Fibroblast of skin of left biceps (primary cell): ENCODE data around the gene GCK.

ENCODE experiments used
- DNase-seq, 2 experiments: peaks; one replicate each; pipeline ENCODE4 v3.0.0-alpha.2; 2013; ENCODE audit warnings: low read depth in 2 of 2

Gene GCK

DNA sequence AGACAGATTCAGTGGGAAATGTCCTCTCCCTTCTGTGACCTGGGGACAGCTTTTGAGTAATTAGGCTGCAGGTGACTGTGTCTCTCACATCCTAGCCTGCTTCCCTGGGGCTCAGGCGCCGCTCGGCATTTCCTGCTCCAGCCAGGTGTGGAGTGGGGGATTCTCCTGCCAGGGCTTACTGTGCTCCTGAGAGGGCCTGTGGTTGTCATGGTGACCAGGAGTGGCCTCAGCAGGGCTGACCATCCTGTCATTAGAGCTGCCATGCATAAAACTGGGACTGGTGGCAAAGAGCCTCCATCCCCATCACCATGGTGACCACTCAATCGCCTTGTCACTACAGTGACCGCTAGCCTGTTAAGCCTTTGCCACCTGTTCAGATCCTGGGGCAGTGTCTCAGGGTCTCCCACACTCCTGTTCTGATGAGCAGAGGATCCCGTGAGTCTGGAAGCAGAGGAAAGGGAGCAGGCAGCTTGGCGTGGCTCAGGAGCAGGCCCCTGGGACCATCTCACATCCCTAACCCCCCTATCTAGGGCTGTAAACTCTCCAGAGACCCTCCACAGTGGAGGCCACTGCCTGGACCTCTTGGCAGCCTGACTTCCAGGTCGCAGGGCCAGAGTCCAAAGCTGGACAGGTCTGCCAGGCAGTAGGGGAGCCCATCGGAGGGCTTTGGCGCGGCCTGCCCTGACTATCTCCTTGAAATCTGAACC is at the start of gene GCK:
GCK (minus strand) TSS at position 154 of the 707 bp plus-strand sequence. CDS start 486 bp downstream, outside the sequence.
- no peak for DNase-seq

DNA sequence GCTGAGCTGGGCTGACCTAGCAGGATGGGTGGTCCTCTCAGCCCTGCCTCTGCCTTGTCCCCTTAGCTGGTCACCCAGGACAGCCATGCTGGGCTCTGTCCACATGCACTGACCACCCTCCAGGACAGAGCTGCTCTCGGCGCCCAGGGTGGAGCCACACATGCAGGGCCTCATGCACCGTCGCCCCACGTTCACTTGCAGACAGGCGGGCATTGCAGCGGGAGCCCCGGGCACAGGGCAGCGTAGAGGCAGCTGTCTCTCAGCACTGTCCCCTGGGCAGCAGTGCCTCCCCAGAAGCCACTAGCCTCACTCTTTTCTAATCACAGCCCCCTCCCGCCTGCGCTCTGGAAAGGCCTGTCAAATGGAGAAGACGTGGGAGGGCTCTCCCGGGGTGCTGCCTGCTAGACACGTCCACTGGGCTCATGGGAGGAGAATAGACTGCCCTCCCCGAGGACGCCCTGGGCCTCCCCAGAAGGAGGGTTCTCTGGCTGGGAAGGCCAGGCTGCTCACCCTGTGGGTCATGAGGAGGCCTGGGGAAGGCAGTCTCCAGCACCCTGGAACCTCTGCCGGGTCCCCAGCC is 49.0 kb upstream of the GCK start:
- DNase-seq, result no peak

DNA sequence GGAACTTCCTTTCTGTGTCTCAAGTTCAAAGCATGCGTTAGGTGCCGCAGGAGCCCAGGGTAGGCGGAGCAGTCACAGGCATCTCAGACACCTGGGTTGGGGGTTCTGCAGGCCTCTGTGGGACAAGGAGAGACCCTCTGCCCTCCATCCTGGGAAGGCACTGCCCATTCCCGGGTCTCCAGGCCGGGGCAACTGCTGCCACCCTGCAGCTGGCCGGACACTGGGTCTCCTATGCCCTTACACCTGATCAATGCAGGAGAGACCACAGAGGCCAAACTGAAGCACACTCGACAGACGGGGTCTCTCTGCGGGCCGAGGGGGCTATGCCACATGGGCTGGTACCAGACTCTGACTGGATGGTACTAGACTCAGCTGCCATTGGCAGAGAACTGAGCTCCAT is 48.5 kb upstream of the GCK start:
- no peak for DNase-seq

DNA sequence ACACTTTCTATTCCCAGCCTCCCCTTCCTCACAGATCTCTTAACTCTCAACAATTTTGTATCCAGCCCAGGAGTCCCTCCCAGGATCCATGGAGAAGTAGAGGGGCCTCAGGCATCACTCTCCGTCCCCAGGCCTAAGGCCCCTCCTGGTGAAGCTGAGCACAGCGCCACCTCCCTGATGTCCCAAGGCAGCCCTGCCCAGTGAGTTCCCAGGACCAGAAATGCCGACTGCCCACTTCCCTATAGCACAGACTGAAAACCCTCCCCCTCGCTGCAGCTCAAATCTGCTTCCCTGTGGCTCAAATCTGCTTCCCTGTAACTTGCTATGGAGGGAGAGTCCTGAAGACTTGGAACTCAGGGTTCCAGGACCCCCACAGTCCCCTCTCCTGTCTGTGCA is 47.1 kb upstream of the GCK start:
- DNase-seq, result no peak

DNA sequence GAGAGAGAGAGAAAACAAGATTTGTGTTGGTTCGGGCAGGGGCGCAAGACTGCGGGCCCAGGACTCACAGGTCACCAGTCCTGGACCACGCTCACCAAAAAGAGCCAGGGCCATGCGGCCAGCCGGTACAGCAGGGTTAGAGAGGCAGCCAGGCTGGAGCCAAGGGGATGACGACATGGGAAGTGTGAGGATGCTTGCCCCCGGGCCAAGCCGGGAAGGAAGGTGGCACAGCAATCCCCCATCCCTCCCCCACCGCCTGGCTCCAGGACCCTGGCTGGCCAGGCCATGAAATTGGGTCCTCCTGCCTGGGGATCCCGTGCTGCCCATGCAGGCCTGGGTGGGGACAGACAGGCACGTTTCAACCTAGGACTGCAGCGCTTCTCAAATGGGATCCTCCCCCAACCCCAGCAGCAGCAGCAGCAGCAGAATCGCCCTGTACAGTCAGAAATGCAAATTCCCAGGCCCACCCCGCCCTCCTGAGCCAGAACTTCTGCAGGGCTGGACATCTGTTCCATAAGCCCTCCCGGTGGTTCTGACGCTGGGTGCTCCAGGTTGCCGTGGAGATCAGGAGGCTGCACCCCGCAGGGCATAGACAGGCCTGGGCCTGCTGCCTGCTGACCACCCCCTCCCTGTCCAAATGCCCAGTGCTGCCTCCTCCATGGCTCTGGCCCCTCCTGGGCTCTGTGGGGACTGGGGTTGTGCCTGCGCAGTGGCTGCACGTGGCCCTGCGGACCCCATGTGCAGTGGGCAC is 46.5 kb upstream of the GCK start:
- no peak for DNase-seq

DNA sequence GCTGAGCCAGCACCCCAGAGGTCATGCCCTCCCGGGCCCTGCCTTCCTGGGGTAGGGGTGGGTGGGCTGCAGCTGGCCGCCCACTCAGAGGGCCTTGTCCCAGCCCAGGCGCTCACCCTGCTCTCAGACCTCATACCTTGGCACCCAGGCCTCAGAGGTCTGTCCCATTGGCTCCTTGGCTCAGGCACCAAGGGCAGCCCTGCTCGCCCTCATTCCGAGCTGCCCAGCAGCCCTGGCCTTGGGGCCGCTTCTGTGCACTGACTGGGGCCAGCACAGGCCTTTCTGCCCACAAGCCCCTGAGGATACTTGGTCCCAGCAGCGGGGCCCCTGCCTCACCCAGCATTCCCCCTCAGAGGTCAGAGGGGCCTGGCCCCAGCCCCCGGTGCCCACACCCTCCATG is 45.8 kb upstream of the GCK start:
- no peak for DNase-seq

DNA sequence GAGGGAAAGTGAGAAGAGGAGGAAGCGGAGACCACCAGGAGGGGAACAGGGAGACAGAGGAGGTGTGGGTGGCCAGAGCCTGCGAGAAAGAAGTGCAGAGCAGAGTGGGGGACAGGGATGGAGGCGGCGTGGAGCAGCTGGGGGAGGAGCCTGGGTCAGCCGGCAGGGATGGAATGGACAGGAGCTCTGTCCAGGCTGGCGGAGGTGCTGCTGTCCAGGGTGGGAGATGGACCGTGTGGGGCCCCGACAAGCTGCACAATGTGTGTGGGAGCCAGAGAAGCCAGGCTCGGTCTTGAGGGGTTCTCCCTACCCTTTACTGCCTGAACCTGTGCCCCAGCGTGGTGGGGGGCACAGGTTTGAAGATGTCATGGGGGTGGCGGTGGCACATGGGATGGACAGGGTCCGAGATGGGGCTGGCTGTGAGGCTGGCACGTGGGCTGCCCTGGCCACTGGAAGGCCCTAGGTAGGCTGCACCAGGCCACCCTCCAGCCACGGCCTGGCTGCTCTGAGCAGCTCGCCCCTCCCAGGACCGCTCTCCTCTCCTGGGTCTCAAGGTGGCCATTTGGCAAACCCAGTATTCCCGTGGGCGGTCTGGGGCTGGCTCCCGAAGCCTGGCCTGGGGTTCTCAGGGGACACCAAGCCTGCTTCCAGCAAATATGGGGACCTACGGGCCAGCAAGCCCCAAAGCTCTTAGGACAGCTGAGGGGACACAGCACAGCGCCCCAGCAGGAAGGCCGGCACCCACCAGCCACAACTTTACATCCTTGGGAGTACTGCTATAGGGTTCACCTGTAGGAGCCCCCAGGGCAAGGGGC is 43.9 kb upstream of the GCK start:
- DNase-seq, result no peak

DNA sequence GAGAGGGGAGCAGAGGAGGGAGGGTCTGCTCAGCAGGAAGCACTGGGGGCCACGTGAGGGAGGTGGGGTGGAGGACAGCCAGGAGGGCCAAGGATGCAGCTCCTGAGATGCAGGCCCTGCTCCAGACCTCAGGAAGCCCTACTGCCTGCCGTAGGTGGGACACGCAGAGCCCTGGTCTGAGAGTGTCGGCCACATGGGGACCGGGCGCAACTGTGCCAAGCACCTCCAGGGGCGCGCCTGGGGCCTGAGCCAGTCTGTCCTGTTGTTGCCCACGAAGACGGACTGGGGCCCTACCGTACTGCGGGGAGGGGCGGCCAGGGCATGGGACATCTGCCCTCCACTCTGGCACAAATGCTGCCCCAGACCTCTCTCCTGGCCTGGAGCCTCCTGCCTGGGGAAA is 43.2 kb upstream of the GCK start:
- no peak for DNase-seq

DNA sequence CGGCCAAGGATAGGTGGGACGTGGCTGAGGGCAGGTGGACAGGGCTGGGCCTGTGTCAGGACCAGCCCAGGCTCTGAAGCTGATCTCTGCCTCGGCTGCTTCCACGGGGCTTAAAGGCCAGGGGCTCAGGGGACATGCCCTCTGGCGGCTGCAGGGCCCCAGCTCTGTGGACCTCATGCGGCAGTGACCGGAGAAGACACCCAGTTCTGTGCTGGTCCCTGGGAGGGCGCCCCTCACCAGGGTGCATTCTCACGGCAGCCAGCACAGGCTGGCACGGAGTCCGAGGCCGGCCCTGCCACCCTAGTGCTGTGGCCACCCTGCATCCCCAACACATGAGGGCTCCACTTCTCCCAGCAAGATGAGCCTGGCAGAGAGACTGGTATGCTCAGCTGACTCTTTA is 41.8 kb upstream of the GCK start:
- no peak for DNase-seq

DNA sequence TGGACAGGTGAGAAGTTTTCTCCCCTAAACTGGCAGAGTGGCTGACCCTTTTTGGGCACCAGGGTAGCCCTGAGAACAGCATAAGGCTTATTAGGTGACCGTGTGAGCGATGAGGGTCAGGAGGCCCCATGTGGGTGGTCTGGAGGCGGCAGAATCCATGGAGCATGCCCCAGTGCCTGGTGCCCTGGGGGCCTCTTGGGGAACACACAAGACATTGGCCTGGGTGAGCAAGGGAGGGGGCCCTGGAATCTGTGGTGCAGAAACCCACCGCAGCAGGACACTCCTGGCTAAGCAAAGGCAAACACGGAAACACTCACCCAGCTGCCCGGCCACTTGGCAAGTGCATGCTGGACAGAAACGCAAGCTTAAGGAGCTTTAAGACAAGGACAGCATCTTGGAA is 41.0 kb upstream of the GCK start:
- no peak for DNase-seq

DNA sequence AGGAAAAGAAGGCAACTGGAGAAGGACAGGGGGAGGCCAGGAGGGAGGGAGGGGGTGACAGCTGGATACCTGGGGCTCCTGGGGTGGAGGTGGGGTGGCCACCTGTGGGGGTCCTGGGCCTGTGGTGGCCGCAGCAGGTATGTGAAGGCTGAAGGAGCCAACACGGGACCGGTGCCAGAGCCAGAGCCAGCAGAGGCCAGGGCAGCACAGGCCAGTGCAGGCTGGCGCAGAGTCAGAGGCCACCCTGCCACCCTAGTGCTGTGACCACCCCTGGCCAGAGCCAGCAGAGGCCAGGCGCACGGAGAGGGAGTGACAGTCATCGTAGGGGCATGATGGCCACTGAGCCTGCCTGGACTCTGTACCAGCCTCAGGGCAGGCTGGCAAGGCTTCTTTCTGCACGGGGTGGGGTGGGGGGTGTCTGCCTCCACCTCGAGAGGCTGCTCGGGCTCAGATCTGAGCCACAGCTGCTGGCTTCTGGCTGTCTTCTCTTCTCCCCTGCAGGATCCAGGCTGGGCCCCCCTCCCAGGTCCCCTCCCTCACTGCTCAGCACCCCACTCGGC is 40.4 kb upstream of the GCK start:
- no peak for DNase-seq

DNA sequence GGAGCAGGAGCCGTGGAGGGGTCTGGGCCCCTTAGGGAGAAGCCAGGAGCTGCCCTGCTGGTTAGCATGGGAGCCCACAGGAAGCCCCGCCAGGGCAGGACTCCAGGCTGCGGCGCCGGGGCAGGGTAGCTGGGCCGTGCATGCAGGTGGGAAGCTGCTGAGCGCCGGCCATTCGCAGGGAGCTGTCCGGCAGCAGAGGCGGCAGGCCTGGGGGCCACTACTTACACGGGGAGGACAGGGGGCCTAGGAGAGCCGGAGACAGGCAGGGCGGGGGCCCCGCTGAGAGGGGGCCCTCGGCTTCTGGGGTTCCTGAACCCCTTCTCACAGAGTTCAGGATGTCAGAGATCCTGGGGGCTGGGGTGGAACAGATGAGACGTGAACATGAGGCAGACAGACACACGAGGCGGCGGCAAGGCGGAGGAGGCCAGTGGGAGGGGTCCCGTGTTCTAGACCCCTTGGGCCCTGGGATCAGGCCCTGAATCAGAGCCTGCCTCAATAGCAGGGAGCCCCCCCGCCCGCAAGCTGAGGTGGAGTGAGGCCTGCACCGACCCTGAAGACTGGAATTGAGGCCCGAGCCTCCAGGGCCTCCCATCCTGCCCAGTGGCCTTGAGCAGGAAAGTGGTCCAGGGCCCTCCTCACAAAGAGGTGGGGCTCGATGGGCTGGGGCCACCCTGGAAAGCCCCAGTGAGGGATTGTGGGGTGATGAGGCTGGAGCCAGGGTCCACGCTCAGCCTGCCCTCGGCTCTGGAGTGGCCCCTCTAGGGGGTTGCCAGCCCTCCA is 39.5 kb upstream of the GCK start:
- DNase-seq, result no peak

DNA sequence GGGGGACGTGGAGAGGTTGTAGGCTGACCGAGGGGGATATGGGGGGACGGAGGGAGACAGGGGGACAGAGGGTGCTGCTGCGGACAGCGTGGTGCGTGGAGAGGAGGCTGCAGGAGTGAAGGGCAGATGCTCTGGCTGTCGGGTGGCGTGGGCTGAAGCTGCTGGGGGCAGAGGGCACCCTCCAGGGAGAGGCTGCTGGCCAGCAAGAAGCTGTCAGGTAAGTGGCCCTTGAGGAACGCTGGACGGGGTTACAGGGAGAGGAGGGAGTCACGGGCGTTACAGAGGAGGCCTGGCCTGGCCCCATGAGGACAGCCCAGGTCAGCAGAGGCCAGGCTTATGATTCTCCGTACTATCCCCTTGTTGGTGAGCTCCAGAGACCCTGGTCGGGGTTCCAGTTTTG is 38.7 kb upstream of the GCK start:
- DNase-seq, result no peak

DNA sequence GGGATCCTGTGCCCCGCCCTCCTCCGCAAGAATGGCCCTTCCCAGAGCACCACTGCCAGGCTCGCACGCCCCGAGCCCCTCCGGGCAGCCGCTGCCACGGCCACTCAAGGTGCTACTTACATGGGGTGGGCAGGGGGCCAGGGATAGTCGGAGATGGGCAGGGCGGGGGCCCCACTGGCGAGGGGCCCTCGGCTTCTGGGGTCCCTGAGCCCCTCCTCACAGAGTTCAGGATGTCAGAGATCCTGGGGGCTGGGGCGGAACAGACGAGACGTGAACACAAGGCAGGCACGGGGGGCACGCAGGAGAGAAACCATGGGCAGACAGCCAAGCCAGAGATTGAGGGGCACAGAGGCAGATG is 37.1 kb upstream of the GCK start:
- no peak for DNase-seq

DNA sequence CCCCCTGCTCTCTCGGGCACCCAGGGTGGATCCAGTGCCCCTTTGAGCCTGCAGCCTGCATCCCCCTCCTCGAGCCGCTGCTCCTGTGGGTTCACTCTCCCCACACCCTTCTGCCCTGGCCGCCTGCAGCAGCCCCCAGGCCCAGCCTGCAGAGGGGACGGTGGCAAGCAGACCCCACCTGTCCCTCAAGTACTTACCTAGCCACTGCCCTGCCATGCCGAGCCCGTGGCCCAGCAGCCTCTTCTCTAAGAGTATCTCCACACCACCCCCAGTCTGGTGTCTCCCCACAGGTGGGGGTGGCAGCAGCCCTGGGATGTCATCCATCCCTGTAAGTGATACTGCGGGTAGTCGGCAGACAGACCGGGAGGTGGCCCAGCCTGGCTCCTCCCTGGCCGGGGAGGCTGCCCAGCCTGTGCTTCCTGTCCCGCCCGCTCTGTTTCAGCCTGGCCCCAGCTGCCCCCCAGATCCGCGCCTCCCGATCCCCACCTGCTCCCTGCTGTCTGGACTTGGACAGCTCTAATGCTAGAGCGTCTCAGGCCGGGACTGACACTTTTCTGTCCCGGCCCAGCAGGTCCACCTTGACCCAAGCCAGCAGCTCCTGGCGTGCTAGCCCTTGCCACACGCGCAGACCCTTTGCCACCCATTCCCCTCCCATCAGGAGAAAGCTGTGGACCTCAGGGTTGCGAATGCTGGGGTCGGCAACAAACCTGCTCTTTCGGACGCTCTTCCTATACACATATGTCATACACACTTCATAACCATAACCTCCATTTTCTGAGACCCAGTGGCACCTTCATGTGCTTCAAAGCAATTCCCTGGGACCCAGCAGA is 36.5 kb upstream of the GCK start:
- DNase-seq, result no peak

DNA sequence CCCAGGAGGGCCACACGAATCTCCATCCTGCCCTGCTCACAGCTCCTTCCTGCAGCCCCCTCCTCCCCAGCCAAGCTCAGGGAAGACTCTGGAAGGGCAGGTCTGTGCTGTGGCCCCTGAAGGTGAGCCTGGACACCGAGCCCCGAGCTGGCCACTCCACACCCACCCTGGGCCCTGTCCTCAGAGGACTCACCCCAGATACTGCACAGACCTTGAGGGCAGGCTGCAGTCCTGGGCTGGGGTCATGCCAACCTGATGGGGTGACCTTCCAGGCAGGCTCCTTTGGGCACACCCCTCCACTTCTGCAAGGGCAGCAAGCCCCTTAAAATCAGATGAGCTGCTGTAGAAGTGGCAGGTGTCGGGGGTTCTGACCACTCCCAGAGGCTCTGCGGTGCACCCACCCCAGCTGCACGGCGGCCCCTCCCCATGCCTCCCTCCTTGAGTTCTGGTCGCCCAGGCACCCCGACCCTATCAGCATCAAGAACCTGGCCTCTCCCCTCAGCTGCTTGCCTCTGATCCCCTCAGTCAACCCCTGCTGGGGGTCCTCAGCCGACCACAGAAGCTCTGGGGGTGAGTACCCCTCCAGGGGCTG is 35.8 kb upstream of the GCK start:
- DNase-seq, result no peak

DNA sequence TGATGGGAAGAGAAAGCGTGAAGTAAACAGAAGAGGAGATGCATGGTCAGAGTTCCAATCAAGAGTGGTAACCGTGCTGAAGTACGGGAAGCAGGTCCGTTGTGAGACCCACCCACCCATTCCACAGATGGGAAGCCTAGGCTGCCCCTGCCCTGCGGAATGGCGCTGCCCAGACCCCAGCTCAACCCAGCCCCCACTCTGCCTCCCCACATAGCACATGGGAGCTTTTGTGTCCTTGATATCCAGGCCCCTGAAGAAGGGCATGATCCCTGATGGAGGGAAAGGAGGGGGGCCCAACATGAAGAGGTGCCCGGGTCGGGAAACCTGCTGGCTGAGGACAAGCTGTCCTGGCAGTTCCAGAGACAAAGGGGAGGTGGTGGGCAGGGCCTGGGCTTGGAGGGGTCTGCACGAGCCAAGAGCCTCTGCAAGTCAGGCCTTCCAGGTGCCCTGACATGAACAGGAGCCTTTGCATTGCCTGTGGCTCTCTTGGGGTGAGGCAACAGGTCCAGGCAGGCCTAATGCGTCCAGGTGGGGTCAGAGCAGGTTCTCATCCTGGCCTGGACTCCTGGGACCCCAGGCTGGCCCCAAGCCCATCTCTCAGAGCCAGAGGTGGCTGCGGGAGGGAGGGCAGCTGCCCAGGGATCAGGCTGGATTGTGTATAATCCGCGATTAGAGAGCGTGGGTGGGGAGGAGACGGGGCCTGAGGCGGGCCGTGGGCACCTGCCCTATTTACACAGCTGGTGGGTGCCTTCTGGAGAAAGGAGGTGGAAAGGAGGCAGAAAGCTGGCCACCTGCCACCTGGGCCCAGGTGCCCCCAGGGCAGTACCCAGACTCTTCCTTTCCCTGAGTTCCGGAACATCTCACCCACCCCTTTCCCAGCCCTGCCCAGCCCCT is 35.1 kb upstream of the GCK start:
- no peak for DNase-seq

DNA sequence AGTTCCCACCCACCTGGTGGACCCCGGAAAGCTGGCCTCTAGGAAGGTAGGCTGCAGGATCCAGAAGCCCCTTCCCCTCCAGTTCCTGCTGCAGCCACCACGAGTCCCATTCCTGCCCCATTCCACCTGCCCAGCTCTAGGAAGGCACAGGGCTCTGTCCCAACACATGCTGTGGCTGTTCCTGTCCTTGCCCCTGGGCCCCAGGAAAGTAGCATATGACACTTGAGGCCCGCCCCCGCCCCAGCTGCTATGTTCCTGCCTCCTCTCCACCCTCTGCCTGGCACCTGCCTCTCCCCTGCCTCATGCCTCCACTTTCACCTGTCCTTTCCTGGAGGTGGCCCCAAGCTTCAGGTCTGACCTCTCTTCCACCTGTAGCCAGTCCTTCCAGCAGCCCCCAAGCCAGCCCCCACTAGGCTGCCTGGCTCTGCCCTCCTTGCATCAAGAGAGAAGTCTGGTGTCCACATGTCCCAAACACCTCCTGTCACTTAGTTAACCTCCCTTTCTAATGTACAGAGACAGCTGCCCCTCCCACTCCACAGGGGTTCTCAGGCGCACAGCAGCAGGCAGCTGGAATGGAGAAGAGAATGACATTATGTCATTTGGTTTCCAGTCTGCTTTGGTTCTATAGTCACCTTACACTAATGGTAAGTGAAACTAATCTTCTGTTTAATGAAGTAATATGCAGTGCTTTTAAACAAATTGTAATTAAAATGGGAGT is 34.3 kb upstream of the GCK start:
- no peak for DNase-seq
